Adrenal gland (tissue), 12 donors: Measurements from ENCODE around the gene MICB. TPM values are rescaled to one million over a fixed set of nuclear protein-coding genes. Genes with fewer than 3 reads are reported as not detected.

Source experiments
- DNase-seq, 7 donors: peaks; one replicate each; pipeline ENCODE4 v3.0.0-alpha.2; 2019 to 2020
- H3K27ac ChIP-seq, 5 donors: fragments of 200-600 bp; sonication (generic) in 4 of 5; 1 replicate in 3 of 5; 2 replicates in 2 of 5; pipeline versions ENCODE4 v1.5.1 to v1.8.0; 2016 to 2020; ENCODE audit warnings: mild to moderate bottlenecking in 1 of 5
- H3K27me3 ChIP-seq: fragments of 200-600 bp; 2 replicates; pipeline ENCODE4 v1.8.0; 2021
- H3K36me3 ChIP-seq, 2 donors: fragments of 200-600 bp; replicated peaks in 1 of 2; 1 replicate in 1 of 2; 2 replicates in 1 of 2; pipeline versions ENCODE4 v1.5.1 to v1.8.0; 2018 to 2022
- H3K4me1 ChIP-seq, 2 donors: fragments of 200-600 bp; replicated peaks in 1 of 2; 1 replicate in 1 of 2; 2 replicates in 1 of 2; pipeline versions ENCODE4 v1.5.1 to v1.8.0; 2018 to 2021
- H3K4me3 ChIP-seq, 4 donors: fragments of 200-600 bp; sonication (generic) in 3 of 4; one replicate each; pipeline ENCODE4 v1.5.1; 2016 to 2018
- H3K9me3 ChIP-seq, 3 donors: fragments of 200-600 bp; sonication (generic) in 1 of 3; replicated peaks in 1 of 3; 1 replicate in 2 of 3; 2 replicates in 1 of 3; pipeline versions ENCODE4 v1.5.1 to v1.8.0; 2016 to 2021
- POLR2A ChIP-seq, 2 donors: fragments of 450-650 bp; IDR thresholded peaks; one replicate each; pipeline ENCODE4 v1.6.1; 2017; ENCODE audit warnings: antibody characterized with exemption in 2 of 2, mild to moderate bottlenecking in 2 of 2, moderate library complexity in 1 of 2
- WGBS, 4 donors: extraction: QIAGEN DNeasy Blood & Tissue Kit in 2 of 4; methylation state at CpG; one replicate each; pipeline versions ENCODE4 v1.1.5 to v1.1.7; 2013 to 2017; 5-methylcytosine and 5-hydroxymethylcytosine counted together
- intact Hi-C, 2 donors: fragments of 100-400 bp; cut with DNase I; formaldehyde crosslinking; loops; one replicate each; pipeline versions ENCODE4 v1.14.1 to v1.15.0; 2022 to 2023
- polyA plus RNA-seq, 3 donors: library from polyadenylated mRNA; stranded (reverse); fragments of 200-250 nt in 2 of 3; fragments of 350-450 nt in 1 of 3; fragmentation: Illumina TruSeq in 1 of 3; extraction: RNeasy Lipid Tissue Mini Kit (QIAGEN cat#74804) in 1 of 3; gene quantifications; one replicate each; pipeline ENCODE4 v1.2.3, GENCODE V29; 2013 to 2014
- total RNA-seq, 9 donors: library from RNA; depleted of rRNA in 4 of 9; stranded (reverse); fragments of >200 nt in 4 of 9; fragments of 120-200 nt in 1 of 9; fragmentation: NEBNext Ultra II Directional in 1 of 9; extraction: Animal tissue kit (Norgen Biotek cat#: 25700) in 1 of 9; gene quantifications; one replicate each; pipeline versions ENCODE4 v1.1.0 to v1.2.4, GENCODE V29; 2013 to 2023
- TF ChIP-seq, protein P1 (sequence below), 6 experiments: fragments of 450-650 bp in 4 of 6; fragments of 200-600 bp in 2 of 6; sonication (generic) in 1 of 6; IDR thresholded peaks; 1 replicate in 5 of 6; 2 replicates in 1 of 6; pipeline versions ENCODE4 v1.5.1 to v1.8.0; 2016 to 2021; ENCODE audit warnings: antibody characterized with exemption in 6 of 6, mild to moderate bottlenecking in 2 of 6, moderate library complexity in 1 of 6
- donor health status: healthy with polysubstance abuse.
- donor health status: Bipolar disorder and iron deficiency.
- donor health status: DM: yes; HTN: yes; CAD: no.
- donor health status: DM: no; HTN: no; CAD: no.
- donor health status: DM: no; HTN: no; CAD: no.
- donor health status: DM: yes; HTN: yes; CAD: no.

MICB gene
- total and polyA plus RNA-seq, 12 donors: 0.57 to 3.3 (median 2.9) TPM

DNA sequence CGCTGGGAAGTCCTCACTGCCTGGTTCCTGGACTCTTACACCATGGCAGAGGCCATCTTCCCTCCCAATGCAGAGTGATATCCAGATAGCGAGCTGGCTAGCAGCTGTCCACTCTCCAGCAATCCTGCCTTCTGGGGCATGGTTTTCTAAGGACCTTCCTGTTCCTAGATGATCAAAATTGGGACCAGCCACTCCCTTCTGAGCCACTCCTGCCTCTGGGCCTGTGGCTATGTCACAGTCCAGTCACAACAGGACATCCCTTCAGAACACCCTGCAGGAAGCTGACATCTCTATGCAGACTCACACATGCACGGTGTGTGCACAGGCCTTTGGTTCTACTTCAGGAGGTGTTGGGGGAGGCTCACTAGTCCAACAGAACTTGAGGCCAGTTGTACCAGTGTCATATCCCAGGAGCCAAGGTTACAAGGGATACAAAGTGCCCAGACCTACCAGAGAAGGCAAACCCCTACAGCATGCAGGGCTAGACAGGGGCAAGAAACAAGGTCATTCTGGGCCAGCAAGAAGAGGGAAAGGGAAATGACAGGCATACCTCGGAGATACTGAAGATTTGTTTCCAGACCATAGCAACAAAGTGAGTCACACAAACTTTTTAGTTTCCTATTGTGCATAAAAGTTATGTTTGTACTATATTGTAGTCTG is 28.1 kb downstream of the MICB start:
- WGBS, 4 donors: 51 to 68% (median 58%) methylated on average over 4 of the region's 4 CpGs
- DNase-seq: peak in 1 of 7 donors; percentile 6
- H3K27me3 ChIP-seq: no peaks in the 10 kb centered on the region
- H3K36me3 ChIP-seq: peaks cover 0 to 13% of the 10 kb centered on the region in 2 donors
- H3K9me3 ChIP-seq: no peaks in the 10 kb centered on the region
- no peak overlapping the region for H3K4me3 ChIP-seq
- intact Hi-C loops: no loop called here
- TF ChIP-seq, protein P1, sequence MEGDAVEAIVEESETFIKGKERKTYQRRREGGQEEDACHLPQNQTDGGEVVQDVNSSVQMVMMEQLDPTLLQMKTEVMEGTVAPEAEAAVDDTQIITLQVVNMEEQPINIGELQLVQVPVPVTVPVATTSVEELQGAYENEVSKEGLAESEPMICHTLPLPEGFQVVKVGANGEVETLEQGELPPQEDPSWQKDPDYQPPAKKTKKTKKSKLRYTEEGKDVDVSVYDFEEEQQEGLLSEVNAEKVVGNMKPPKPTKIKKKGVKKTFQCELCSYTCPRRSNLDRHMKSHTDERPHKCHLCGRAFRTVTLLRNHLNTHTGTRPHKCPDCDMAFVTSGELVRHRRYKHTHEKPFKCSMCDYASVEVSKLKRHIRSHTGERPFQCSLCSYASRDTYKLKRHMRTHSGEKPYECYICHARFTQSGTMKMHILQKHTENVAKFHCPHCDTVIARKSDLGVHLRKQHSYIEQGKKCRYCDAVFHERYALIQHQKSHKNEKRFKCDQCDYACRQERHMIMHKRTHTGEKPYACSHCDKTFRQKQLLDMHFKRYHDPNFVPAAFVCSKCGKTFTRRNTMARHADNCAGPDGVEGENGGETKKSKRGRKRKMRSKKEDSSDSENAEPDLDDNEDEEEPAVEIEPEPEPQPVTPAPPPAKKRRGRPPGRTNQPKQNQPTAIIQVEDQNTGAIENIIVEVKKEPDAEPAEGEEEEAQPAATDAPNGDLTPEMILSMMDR (IDR thresholded peaks at IDR 0.05): no peak
- TF ChIP-seq POLR2A (IDR thresholded peaks at IDR 0.05): no peak
- H3K4me1 ChIP-seq: peaks cover 0 to 4% of the 10 kb centered on the region in 2 donors
- peak overlapping the region in 1 of 5 donors; percentile 49 for H3K27ac ChIP-seq

DNA sequence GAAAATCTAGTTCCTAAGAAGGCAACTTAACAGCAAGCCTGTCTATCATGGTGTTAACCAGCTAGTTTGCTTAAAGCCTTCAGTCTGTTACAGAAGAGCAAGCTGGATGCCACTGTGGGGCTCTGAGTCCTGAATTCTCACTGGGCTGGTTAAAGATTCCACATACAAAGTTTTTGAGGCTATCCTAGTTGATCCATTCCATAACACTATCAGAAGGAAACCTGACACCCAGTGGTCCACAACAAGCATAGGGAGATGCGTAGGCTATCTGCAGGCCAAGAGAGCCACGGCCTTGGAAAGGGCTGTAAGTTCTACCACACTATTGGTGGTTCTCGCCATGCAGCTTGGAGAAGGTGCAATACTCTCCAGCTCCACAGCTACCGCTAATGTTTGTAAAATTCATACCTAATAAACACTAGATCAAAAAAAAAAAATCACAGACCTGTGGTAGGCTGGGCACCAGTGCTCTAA is 30.4 kb downstream of the MICB start:
- TF ChIP-seq POLR2A (IDR thresholded peaks at IDR 0.05): no peak
- TF ChIP-seq, protein P1 (IDR thresholded peaks at IDR 0.05): no peak
- no peak overlapping the region for H3K27ac ChIP-seq
- 86 to 97% (median 88%) methylated on average over 3 to 4 of the region's 4 CpGs for WGBS, 4 donors
- no peak overlapping the region for H3K4me3 ChIP-seq
- no peak for DNase-seq
- intact Hi-C loops: no loop called here
- H3K9me3 ChIP-seq: no peaks in the 10 kb centered on the region
- no peaks in the 10 kb centered on the region for H3K27me3 ChIP-seq
- peaks cover 0 to 35% of the 10 kb centered on the region in 2 donors for H3K36me3 ChIP-seq
- H3K4me1 ChIP-seq: peaks cover 3 to 4% of the 10 kb centered on the region in 2 donors

DNA sequence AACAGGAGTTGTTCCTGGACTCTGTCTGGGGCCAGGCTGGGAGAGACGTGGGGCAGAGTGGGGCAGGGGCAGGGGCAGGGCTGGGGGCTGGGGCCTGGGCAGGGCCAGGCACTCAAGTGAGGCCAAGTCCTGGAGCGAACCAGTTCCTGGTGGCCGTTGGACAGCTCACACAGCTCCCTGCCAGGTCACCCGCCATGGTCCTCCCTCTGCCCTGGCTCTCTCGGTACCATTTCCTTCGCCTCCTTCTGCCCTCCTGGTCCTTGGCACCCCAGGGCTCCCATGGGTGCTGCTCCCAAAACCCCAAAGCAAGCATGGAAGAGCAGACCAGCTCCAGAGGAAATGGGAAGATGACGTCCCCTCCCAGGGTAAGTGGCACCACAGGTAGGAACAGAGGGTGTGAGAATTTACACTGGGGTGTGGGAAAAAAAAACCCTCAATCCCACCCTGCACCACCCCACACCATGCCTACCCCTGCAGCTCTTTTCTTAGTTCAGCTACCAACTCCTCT is 30.9 kb downstream of the MICB start, which contains the start of gene MCCD1:
Gene MCCD1 (plus strand): TSS at position 142 of the 508 bp plus-strand sequence. CDS start 53 bp downstream, at position 195.
- Histone ChIP-seq H3K4me1 (peaks cover 3 to 4% of the 10 kb centered on the region in 2 donors), H3K4me3 (no peak within 1 kb of the TSS), H3K9me3 (no peaks in the 10 kb centered on the region), H3K27ac (no peak within 1 kb of the TSS), H3K27me3 (no peaks in the 10 kb centered on the region), H3K36me3 (peaks cover 0 to 40% of the 10 kb centered on the region in 2 donors)
- no peak for TF ChIP-seq POLR2A (IDR thresholded peaks at IDR 0.05)
- TF ChIP-seq, protein P1 (IDR thresholded peaks at IDR 0.05): no peak
- DNase-seq: no peak
- WGBS, 4 donors: 65 to 89% (median 68%) methylated on average over 3 to 7 of the region's 7 CpGs
- intact Hi-C loops: no loop called here

DNA sequence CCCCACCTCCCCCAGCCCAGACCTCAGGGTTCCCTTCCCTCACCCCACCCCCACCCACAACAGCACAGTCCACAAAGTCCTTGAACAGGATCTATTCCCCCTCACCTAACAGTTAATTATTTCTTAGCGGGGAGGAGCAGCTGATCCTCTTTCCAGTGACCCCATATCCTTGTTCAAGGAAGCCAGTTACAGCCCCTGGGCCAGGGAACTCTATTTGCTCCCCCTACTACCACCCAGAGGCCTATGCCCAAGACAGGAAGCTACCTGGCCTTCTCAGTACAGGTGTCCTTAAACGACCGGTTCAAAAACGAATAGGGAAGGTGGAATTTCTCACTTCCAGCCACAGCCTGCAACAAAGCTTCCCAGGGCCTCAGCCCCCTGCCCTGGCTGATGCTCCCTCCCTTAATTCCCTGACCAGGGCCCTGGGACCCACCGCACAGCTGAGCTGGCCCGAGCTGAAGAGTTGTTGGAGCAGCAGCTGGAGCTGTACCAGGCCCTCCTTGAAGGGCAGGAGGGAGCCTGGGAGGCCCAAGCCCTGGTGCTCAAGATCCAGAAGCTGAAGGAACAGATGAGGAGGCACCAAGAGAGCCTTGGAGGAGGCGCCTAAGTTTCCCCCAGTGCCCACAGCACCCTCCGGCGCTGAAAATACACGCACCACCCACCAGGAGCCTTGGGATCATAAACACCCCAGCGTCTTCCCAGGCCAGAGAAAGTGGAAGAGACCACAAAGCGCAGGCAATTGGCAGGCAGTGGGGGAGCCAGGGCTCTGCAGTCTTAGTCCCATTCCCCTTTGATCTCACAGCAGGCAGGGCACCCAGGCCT is 31.6 kb downstream of the MICB start:
- no peaks in the 10 kb centered on the region for H3K27me3 ChIP-seq
- TF ChIP-seq POLR2A (IDR thresholded peaks at IDR 0.05): no peak
- TF ChIP-seq, protein P1 (IDR thresholded peaks at IDR 0.05): no peak
- intact Hi-C loops: no loop called here
- no peak overlapping the region for H3K27ac ChIP-seq
- peaks cover 3 to 4% of the 10 kb centered on the region in 2 donors for H3K4me1 ChIP-seq
- peak in 1 of 7 donors; percentile 8 for DNase-seq
- WGBS, 4 donors: 43 to 48% (median 45%) methylated on average over 10 to 12 of the region's 12 CpGs
- H3K4me3 ChIP-seq: no peak overlapping the region
- H3K36me3 ChIP-seq: peaks cover 0 to 47% of the 10 kb centered on the region in 2 donors
- H3K9me3 ChIP-seq: no peaks in the 10 kb centered on the region
